AG09319 (cell line): ENCODE measurements around the gene DAB2IP.

Experiments used
- DNase-seq: peaks from one replicate; pipeline ENCODE4 v3.0.0-alpha.2; 2010; ENCODE audit warnings: low read depth; ENCODE audit errors: extremely low read depth
- TF ChIP-seq, protein P1 (sequence below): IDR thresholded peaks from 2 replicates; pipeline ENCODE4 v1.5.1; 2011; ENCODE audit warnings: low read depth, mild to moderate bottlenecking, inconsistent platforms, low read length, moderate library complexity

The DAB2IP gene

DNA sequence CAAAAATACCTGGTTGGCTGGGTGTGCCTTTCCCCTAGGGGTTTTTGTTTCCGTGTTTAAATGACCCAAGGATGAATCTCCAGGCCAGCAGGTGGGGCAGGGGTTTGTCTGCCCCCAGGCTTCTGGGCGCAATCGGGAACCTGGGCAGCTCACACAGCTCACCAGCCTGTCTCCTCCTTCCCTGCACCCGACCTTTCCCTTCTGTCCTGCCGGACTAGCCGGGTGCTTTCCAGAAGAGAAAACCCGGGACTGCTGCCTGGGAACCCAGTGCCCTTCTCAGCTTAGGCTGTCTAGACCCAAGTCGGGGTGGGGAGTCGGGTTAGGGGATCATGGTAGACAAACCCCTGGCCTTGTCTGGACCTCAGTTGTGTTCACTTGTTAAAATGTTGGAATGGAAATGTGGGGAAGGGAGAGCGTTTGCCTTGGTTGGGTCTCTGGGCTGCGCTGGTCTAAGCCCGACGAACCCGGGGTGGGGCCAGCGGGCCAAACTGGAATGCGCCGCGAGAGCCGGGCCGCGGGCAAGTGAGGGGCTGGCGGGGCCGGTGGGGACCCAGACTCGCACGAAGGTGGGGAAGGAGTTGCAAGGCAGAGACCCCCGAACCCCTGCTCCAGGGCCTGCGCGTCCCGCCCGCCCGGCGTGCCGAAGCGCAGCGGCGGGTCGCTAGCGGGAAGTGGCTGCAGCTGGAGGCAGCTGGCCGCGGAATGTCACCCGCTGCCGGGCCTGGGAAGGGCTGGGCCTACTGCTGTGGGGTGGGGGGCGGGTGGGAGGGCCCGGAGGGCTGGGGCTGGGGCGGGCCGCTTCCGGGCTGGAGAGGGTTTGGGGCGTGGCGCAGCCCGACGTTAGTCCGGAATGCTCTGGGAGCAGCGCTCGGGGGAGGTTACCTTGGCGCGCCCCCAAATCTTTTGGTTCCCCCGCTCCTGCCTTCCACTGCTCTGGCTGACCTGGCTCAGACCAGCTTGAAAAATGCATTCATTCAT, 84.6 kb downstream of the DAB2IP start:
- no peak for DNase-seq
- TF ChIP-seq, protein P1, sequence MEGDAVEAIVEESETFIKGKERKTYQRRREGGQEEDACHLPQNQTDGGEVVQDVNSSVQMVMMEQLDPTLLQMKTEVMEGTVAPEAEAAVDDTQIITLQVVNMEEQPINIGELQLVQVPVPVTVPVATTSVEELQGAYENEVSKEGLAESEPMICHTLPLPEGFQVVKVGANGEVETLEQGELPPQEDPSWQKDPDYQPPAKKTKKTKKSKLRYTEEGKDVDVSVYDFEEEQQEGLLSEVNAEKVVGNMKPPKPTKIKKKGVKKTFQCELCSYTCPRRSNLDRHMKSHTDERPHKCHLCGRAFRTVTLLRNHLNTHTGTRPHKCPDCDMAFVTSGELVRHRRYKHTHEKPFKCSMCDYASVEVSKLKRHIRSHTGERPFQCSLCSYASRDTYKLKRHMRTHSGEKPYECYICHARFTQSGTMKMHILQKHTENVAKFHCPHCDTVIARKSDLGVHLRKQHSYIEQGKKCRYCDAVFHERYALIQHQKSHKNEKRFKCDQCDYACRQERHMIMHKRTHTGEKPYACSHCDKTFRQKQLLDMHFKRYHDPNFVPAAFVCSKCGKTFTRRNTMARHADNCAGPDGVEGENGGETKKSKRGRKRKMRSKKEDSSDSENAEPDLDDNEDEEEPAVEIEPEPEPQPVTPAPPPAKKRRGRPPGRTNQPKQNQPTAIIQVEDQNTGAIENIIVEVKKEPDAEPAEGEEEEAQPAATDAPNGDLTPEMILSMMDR: no peak

DNA sequence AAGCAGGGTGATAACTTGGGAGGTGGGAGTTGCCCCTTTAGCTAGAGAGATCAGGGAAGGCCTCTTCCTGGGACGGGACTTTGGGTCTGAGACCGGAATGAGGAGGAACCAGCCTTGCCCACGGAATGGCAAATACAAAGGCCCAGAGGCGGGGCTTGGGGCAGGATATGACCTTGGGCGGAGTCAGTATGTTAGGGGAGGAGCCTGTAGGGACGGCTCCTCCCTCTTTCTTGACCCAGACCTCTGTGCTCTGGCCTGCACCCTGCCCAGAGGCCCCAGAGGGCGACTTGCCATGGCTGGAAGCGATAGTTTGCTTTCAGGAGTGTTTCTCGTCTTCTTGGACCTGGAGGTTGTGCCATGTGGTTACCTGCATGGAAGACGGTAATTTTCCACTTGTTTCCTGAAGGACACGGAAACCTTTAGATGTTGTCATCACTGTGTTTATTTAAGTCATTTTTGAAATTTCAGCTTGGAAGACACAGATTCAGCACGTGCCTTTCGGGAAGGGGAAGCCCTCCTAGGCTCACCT, 85.6 kb downstream of the DAB2IP start:
- no peak for DNase-seq
- TF ChIP-seq, protein P1: no peak

DNA sequence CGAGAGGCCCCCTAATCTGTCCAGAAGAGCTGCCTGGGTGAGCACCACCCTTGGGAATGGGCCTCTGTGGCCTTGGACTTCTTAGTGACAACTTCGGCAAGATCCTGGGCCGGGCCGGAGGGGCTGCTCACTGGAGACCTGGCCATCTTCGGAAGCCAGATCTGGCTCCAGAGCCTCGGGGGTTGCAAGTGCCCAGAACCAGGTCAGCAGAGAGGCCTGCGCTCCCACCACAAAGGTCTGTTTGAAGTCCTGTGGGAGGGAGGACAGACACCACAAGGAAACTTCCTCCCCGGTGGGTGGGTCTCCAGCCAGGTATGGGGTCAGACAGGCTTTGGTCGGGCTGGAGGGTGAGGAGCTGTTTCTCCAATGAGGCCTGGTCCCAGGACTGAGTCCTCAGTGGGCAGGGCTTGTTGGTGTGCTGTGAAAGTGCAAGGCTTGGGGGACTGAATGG, 86.1 kb downstream of the DAB2IP start:
- no peak for DNase-seq

DNA sequence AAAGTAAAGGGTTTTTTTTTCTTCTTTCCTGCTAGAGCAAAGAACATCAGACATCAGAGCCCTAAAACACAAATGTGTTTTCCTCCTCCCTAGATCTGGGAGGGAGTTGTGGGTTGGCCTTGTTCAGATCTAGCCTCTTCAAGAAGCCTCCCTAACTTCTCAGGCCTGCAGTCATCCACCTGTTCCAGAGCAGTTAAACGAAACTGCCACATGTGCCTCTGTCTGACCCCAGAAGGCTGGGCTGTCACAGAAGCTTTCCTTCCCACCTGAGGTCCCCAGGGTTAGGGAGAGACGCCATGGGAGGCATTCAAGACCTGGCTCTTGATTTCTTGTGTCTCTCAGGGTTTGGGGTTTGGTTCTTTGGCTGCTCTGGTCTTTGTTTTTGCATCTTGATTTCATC, 87.0 kb downstream of the DAB2IP start:
- TF ChIP-seq, protein P1: no peak
- no peak for DNase-seq

More for the DNA sequence above, 86.1 kb downstream of the DAB2IP start:
- TF ChIP-seq, protein P1: no peak

DNA sequence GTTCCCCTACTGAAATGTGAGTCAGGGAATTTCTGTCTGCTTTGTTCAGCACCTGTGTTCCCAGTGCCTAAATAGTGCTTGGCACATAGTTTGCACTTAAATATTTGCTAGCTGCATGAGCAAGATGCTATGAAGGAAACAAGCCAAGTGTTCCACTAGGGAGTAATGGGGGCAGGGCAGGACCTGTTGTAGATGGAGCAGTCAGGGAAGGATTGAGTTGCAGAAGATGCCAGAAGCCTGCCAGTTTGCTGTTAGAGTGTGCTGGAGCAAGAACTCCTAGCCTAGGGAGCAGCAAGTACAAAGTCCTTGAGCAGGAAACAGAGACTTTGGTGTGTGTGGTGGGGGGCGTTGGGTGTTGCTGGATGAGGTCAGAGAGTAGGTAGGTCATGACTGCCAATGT, 87.5 kb downstream of the DAB2IP start:
- TF ChIP-seq, protein P1: no peak
- no peak for DNase-seq

DNA sequence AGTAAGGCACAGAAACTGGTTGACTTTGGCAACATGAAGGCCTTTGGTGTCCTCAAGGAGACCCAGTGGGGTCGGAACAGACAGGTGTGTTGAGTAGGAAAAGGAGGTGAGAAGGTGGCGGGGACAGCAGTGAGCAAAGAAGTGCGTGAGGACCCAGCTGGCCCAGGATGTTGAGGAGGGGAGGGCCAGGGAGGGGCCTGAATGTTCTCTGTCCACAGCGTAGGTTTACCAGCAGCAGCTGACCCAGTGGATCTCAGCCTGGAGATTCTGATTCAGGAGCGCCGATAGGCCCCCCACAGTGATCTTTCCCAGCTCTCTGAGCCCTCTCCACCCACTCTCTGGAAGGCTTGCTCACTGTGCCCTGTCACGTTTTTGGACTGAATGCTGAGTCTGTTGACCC, 88.5 kb downstream of the DAB2IP start:
- TF ChIP-seq, protein P1: no peak
- DNase-seq: no peak
